Non-pigmented ciliary epithelial cell (primary cell): Measurements from ENCODE around the gene C16orf87.
A peak's percentile ranks its signal among the peaks of the same experiment; 100 is the strongest.
"Not testable (repeated sequence)": the region's sequence is repeated elsewhere in the genome, so short reads cannot be mapped to it uniquely, and the experiment has no call there.

Experiments used
- DNase-seq: peaks from one replicate; pipeline ENCODE4 v3.0.0-alpha.2; 2010; ENCODE audit warnings: low read depth

C16orf87 gene

GRCh38 chr16:46830902-46831647, at the start of gene C16orf87:
C16orf87 (minus strand) TSS chr16:46831180; CDS start chr16:46831149, 31 bp downstream.
- DNase-seq, result peak; percentile 61

GRCh38 chr16:46875243-46875642, 44.3 kb upstream of the C16orf87 start:
- DNase-seq, result no peak

GRCh38 chr16:46873201-46873600, 42.2 kb upstream of the C16orf87 start:
- DNase-seq, result no peak

- no peak for DNase-seq
These were observed 40.6 kb upstream of the C16orf87 start for GRCh38 chr16:46871597-46871996.

GRCh38 chr16:46868891-46869290, 37.9 kb upstream of the C16orf87 start:
- not testable (repeated sequence) for DNase-seq

GRCh38 chr16:46867486-46867885, 36.5 kb upstream of the C16orf87 start:
- not testable (repeated sequence) for DNase-seq

- no peak for DNase-seq
These were observed 35.3 kb upstream of the C16orf87 start for GRCh38 chr16:46866286-46866685.

- no peak for DNase-seq
These were observed 31.8 kb upstream of the C16orf87 start for GRCh38 chr16:46862555-46863447.

GRCh38 chr16:46859719-46860152, 28.8 kb upstream of the C16orf87 start:
- DNase-seq, result peak; percentile 65

- no peak for DNase-seq
These were observed 27.2 kb upstream of the C16orf87 start for GRCh38 chr16:46858151-46858550.

GRCh38 chr16:46857368-46857945, 26.5 kb upstream of the C16orf87 start:
- DNase-seq, result no peak

- DNase-seq, result no peak
These were observed 24.4 kb upstream of the C16orf87 start for GRCh38 chr16:46855389-46855788.

- no peak for DNase-seq
These were observed 23.9 kb upstream of the C16orf87 start for GRCh38 chr16:46854846-46855245.

GRCh38 chr16:46853713-46854443, 22.9 kb upstream of the C16orf87 start:
- DNase-seq, result no peak

GRCh38 chr16:46852130-46852529, 21.1 kb upstream of the C16orf87 start:
- DNase-seq, result no peak

- no peak for DNase-seq
These were observed 19.9 kb upstream of the C16orf87 start for GRCh38 chr16:46850619-46851555.

GRCh38 chr16:46848768-46849764, 18.1 kb upstream of the C16orf87 start:
- DNase-seq, result no peak

- DNase-seq, result no peak
These were observed 15.0 kb upstream of the C16orf87 start for GRCh38 chr16:46845952-46846351.

GRCh38 chr16:46844771-46845170, 13.8 kb upstream of the C16orf87 start:
- no peak for DNase-seq
